ENCODE data around the gene SPACA7.

SPACA7 gene

DNA sequence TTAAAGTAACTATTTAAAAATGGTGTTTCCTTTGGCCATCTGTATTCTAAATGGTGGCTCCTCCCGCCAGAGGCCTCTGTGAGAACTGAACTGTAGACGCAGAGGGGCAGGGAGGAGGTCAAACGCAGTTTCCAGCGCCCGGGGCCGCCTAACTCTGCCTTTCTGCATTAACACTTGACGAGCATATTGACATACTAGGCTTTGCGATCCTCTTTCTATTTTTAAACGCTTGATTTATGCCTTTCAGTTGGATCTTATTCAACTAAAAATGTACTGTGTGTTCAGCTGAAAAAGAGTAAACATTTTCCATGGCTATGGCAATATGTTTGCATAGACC, 74.7 kb downstream of the SPACA7 start:
- no peaks in the 10 kb centered on the region for H3K9me3 ChIP-seq (ENCODE audit: control insufficient read depth, low read length)
- H3K9ac ChIP-seq: no peak overlapping the region
- no peak overlapping the region for H3K27ac ChIP-seq
- TF ChIP-seq, protein P1, sequence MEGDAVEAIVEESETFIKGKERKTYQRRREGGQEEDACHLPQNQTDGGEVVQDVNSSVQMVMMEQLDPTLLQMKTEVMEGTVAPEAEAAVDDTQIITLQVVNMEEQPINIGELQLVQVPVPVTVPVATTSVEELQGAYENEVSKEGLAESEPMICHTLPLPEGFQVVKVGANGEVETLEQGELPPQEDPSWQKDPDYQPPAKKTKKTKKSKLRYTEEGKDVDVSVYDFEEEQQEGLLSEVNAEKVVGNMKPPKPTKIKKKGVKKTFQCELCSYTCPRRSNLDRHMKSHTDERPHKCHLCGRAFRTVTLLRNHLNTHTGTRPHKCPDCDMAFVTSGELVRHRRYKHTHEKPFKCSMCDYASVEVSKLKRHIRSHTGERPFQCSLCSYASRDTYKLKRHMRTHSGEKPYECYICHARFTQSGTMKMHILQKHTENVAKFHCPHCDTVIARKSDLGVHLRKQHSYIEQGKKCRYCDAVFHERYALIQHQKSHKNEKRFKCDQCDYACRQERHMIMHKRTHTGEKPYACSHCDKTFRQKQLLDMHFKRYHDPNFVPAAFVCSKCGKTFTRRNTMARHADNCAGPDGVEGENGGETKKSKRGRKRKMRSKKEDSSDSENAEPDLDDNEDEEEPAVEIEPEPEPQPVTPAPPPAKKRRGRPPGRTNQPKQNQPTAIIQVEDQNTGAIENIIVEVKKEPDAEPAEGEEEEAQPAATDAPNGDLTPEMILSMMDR (IDR thresholded peaks at IDR 0.05): no peak
- H2AFZ ChIP-seq: no peak overlapping the region
- no peaks in the 10 kb centered on the region for H3K79me2 ChIP-seq
- H3K27me3 ChIP-seq (ENCODE audit: control insufficient read depth, insufficient read depth, low read length): no peaks in the 10 kb centered on the region
- no peaks in the 10 kb centered on the region for H3K4me1 ChIP-seq
- no peaks in the 10 kb centered on the region for H3K36me3 ChIP-seq (ENCODE audit: control insufficient read depth, insufficient read depth, low read length)
- no peak overlapping the region for H3K4me3 ChIP-seq (ENCODE audit: low read depth, low read length)
- H3K4me2 ChIP-seq (ENCODE audit: low read length): no peak overlapping the region

DNA sequence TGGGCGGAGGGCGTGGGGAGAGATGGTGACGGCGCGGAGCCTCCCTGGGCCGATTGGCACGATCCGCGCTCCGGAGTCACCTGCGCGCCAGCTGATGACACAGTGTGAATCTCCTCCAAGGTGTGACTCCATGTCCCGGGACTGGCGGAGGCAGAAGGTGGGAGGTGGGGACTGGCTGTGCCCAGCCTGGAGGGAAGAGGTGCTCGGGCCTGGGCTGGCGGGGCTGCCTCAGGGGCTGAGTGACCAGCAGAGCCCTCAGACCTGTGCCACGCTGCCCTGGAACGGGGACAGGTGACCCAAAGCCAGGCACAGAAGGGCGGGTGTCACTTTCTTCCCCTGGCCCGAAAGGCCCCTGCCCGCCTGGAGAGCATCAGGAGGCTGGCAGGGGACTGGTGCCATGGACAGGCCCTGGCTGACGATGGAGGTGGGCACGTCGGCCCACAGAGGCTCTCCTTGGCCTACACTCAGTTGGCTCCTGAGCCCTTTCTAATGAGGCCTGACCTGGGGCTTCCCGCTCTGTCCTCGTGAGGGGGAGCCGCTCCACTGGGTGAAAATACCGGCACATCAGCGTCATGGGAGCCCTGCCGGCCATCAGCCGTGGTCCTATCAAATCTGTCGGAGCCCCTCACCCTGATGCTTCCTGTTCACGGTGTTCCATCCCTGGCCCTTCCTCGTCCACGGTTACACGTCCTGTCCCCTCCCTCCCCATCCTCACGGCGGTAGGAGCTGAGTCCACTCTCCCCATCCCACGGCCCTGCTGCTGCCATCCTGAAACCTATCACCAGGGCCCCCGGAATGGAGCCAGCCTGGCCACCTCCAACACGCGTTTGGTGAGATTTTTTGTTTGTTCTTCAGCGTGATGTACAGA, 75.6 kb downstream of the SPACA7 start:
- no peaks in the 10 kb centered on the region for H3K9me3 ChIP-seq (ENCODE audit: control insufficient read depth, low read length)
- H3K4me3 ChIP-seq (ENCODE audit: low read depth, low read length): no peak overlapping the region
- H3K79me2 ChIP-seq: no peaks in the 10 kb centered on the region
- TF ChIP-seq, protein P1 (IDR thresholded peaks at IDR 0.05): no peak
- H2AFZ ChIP-seq: no peak overlapping the region
- no peak overlapping the region for H3K27ac ChIP-seq
- no peaks in the 10 kb centered on the region for H3K36me3 ChIP-seq (ENCODE audit: control insufficient read depth, insufficient read depth, low read length)
- H3K9ac ChIP-seq: no peak overlapping the region
- H3K4me1 ChIP-seq: no peaks in the 10 kb centered on the region
- no peak overlapping the region for H3K4me2 ChIP-seq (ENCODE audit: low read length)
- H3K27me3 ChIP-seq (ENCODE audit: control insufficient read depth, insufficient read depth, low read length): no peaks in the 10 kb centered on the region

DNA sequence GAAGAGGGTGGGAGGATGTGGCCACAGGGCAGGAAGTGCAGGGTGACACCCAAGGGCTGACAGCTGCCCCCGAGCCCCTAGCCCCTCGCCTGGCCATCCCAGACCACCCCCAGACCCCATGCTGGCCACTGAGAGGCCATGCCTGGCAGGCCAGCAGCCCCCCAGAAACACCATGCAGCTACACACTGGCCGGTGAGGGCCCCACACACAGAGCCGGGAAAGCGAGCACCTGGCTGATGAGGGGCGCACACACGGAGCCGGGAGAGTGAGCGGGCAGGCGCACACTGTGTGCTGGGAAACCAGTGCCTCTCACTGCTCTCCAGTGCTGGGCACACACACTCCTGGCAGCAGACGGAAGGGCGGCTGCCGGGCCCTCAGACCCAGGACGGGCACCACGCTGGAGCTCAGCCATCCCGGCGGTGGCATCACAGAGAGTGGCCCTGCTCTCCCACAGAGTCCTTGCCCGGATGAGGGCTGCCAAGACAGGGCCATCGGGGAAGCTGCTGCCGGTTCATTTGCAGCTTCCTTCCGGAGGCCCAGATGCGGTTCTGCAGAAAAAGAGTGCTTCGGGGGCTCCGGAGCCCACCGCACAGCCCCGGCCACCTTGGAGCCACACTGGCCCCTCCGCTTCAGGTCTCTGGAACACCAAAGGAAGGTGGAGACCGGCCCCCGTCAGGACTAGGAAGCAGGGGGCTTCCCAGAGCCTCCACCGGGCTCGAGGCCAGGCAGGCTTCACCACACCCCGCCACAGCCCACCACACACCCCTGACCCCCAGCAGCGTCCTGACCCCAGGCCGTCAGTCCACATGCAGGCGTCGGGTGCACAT, 76.4 kb downstream of the SPACA7 start:
- TF ChIP-seq, protein P1 (IDR thresholded peaks at IDR 0.05): no peak
- Histone ChIP-seq H3K9ac (no peak overlapping the region), H3K36me3 (ENCODE audit: control insufficient read depth, insufficient read depth, low read length) (no peaks in the 10 kb centered on the region), H3K79me2 (no peaks in the 10 kb centered on the region), H3K27me3 (ENCODE audit: control insufficient read depth, insufficient read depth, low read length) (no peaks in the 10 kb centered on the region), H3K4me2 (ENCODE audit: low read length) (no peak overlapping the region), H3K9me3 (ENCODE audit: control insufficient read depth, low read length) (no peaks in the 10 kb centered on the region), H3K27ac (no peak overlapping the region), H3K4me3 (ENCODE audit: low read depth, low read length) (no peak overlapping the region), H2AFZ (no peak overlapping the region), H3K4me1 (no peaks in the 10 kb centered on the region)

DNA sequence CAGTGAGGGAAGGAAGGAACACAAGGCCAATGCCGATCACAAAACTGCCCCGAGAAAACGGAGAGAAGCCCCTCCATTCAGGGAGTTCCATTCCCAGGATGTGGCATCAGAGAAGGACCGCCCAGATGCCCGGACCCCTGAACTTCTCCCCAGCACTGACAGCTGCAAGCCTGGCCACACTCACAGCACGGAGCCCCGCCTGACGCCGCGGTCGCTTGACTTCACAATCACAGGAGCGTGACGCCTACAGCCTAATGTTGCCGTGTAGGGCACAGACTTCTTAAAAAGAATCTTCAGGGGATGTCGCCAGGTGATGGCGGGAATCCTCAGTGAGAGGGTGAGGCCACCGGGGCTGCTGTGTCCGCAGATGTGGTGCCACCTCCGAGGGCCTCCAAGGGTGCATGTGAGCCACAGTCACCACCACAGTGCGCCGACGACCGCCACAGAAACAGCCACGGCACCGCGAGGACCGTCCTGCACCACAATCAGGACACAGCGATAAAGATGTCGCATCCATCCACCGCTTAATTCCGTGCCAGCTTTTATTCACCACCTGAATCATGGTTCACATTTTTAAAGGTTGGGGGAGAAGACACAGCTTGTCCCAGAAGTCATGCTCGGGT, 77.2 kb downstream of the SPACA7 start:
- H2AFZ ChIP-seq: no peak overlapping the region
- H3K27ac ChIP-seq: no peak overlapping the region
- no peak overlapping the region for H3K9ac ChIP-seq
- H3K4me2 ChIP-seq (ENCODE audit: low read length): no peak overlapping the region
- no peaks in the 10 kb centered on the region for H3K79me2 ChIP-seq
- no peak overlapping the region for H3K4me3 ChIP-seq (ENCODE audit: low read depth, low read length)
- no peaks in the 10 kb centered on the region for H3K9me3 ChIP-seq (ENCODE audit: control insufficient read depth, low read length)
- TF ChIP-seq, protein P1 (IDR thresholded peaks at IDR 0.05): no peak
- no peaks in the 10 kb centered on the region for H3K36me3 ChIP-seq (ENCODE audit: control insufficient read depth, insufficient read depth, low read length)
- no peaks in the 10 kb centered on the region for H3K27me3 ChIP-seq (ENCODE audit: control insufficient read depth, insufficient read depth, low read length)
- H3K4me1 ChIP-seq: no peaks in the 10 kb centered on the region
